CD4-positive, alpha-beta T cell treated with Interferon alpha-2 for 1 hour (primary cell): ENCODE measurements around the gene S1PR5.

Experiments used
- DNase-seq, 2 donors: peaks; one replicate each; pipeline ENCODE4 v3.0.0-alpha.2; 2020 to 2022

S1PR5 gene

DNA sequence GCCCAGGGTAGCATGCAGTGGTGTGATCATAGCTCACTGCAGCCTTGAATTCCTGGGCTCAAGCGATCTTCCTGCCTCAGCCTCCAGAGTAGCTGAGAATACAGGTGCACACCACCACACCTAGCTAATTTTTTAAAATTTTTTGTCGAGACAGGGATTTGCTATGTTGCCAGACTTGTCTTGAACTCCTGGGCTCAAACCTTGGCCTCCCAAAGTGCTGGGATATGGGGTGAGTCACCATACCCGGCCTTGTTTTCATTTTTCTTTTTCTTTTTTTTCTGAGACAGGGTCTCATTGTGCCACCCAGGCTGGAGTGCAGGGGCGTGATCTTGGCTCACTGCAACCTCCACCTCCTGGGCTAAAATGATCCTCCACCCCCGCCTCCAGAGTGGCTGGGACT lies 52.8 kb downstream of the S1PR5 start:
- DNase-seq, result no peak
